ENCODE data around the gene PRDM1.

The PRDM1 gene

DNA sequence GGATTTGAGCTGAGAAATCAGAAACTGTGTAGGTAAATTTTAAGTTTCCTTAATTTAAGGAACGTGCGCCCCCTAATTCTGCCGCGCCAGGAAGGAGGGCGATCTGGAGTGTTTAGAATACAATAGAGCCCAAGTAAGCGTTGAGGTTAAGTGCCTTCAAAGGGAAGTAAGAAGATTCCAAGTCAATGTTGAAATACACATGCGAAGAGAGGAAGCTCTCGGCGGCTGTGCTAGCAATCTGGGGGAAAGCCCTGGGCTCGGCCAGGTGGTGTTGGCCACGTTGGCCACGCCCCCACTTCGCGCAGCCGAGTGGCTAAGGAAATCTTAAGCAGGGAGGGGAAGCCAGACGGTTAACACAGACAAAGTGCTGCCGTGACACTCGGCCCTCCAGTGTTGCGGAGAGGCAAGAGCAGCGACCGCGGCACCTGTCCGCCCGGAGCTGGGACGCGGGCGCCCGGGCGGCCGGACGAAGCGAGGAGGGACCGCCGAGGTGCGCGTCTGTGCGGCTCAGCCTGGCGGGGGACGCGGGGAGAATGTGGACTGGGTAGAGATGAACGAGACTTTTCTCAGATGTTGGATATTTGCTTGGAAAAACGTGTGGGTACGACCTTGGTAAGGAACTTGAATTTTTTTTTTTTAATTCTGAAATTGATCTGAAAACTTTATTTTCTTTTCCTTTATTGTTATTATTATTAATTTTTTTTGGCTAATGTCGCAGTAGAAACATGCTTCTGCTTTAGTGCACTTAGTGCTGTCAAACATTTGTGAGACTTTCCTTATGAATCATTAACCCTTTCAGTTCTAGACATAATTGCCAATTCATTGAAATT lies at the start of gene PRDM1:
TSS of gene PRDM1 (plus strand) at position 353 of the 830 bp plus-strand sequence. CDS start at position 571, 218 bp downstream.
- DNase-seq (ENCODE audit: low read depth) = peak; percentile 41

DNA sequence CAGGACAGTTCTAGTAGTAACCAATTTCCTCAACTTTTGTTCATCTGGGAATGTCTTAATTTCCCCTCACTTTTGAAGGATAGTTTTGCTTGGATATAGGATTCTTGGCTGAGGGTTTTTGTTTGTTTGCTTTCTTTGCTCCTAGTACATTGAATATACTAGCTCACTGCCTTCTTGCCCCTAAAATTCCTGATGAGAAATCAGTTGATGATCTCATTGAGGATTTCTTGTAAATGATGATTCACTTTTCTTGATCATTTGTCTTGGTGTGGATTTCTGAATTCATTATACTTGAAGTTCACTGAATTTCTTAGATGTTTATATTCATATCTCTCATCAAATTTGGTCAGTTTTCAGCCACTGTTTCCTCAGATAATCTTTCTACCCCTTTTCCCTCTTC lies 49.1 kb upstream of the PRDM1 start:
- no peak for DNase-seq (ENCODE audit: low read depth)

DNA sequence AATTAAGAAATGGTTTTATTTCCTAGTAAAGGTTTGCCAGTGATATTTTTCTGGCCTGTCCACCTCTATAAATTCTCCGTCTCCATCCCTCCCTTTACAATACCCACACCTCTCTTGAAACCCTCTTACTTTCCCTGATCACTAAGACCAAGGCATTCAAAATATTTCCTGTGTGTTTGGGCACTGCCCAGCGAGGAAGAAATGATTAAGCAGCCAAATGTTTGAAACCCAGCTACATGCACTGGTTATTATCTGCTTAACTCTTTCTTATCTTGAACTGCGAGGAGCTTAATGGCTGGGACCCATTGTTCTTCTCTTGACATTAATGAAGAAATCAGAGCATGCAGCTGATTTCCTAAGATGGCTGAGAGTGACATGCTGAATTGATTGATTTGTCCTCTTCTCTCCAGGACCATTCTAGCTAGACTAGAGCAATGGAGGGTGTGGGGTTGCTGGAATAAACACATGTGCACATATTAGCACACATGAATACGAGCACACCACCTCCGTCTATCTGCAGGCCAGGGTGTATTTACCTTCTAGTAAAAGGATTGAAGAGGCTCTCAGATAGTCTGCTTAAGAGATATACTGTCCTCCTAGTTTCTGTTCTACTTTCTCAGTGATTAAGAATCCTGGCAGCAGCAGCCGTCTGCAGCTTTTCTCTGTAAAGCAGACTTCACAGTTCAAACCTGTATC lies 46.1 kb upstream of the PRDM1 start:
- no peak for DNase-seq (ENCODE audit: low read depth)

DNA sequence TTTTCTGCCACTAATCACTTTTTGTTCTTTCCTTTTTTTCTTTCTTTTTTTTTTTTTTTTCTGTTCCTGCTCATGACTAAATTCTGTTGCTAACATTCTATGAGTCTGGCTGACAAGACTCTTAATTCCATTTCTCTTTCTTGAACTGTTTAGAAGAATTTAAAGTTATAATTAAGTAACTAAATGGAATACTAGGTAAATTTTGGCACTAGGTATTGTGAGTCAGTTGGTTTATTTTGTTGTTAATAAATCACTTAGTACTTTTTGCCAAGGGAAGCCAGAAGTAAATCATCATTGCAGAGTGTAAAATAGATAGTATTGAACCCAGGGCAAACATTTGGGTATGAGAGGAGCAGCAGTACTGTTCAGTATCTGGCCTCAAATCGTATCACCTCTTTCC lies 42.0 kb upstream of the PRDM1 start:
- no peak for DNase-seq (ENCODE audit: low read depth)

DNA sequence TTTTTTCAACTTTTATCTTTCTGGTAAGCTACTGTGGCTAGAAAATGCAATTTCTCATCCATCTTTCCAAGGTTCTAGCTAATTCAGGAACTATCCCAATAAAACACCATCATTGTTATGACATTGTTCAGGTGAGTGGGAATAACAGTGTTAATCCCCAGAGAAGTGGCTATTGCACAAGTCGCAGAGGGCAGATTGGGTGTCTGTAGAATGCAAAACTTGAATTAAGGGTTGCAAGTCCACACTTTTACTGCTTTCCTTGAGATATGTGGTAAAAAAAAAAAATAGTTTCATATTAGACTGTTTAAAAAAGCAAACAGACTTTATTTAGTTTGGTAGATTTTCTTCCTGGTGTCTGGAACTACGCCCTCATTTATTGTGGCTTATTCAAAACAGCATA lies 41.1 kb upstream of the PRDM1 start:
- DNase-seq (ENCODE audit: low read depth) = no peak

DNA sequence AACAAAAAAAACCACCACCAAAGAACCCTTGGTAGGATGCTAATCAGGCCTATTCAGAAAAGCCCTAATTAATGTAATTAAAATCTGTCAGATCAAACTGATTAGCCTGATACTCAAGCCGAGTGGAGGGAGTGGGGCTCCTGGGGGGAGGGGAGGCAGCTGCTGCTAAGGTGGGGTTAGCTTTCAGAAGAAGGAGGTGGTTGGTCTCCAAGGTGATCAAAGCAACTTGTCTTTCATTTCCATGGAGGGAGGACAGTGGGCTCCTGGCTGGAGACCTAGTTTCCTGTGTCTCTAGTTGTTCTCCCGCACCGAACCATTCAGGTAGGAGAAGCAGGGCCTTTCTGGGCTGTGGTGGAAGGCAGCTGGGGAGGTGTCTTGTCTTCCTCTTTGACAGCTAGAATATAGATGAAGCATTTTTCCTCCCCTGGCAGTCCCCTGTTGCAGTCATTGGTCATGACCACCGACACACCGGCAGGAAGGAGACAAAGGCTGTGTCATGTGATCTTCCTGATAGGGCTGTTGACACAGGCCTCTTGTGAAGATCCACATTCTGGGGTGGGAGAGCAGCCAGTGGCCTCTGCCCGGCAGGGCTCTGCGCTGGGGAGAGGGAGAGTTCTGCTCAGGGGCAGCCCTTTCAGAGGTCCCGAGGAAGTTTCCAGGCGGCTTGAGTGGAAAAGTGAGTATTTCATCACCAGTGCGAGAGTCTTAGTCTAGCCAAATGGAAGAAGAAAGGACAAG lies 39.9 kb upstream of the PRDM1 start:
- DNase-seq (ENCODE audit: low read depth) = no peak

DNA sequence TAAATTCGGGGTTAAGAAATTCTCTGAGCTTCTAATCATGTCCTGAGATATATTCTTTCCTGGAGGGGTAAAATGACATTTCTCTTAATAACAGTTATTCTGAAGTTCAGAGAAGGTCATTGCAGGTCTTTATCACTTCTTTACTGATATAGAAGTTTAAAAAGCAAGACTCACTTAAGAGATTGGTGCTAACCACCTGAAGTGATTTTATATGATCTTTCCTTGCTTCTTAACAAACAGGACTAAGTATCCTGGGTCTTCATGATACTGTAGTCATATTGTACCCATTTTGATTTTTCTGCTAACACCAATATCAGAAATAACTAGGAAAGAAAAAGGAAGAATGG lies 39.3 kb upstream of the PRDM1 start:
- DNase-seq (ENCODE audit: low read depth) = no peak

DNA sequence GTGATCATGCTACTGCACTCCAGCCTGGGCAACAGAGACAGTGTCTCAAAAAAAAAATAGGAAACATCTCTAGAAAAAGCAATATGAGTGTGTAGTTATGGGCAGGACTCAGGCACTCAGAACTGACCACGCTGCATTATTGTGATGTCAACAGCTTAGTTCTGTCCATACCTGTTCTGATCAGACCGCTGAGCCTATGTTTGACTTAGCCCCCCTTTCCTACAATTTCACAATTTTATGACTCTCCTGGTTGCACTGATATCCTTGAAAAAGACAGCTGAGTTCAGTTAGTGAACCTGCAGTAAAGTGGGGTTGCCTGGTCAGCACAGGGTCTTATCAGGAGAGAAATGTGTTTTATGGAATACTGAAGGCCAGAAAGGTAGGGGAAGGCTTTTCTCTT lies 37.8 kb upstream of the PRDM1 start:
- DNase-seq (ENCODE audit: low read depth) = no peak

DNA sequence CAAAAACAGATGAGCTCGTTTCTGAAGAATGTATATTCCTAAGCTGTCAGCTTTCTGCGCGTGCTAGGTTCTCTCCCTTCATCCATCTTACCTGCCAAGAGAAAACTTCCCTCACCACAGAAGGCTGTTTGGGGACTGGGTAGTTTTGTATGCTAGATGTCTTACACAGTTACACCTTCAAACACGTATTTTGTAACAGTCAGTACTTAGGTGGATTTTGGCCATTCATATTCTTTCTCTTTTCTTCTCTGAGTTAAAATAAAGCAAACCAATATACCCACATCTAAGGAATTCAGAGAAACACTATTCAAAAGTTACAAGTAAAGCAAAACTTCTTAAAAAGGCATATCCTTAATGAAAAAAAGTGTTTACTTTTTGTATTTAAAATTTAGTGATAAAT lies 35.6 kb upstream of the PRDM1 start:
- DNase-seq (ENCODE audit: low read depth) = no peak

DNA sequence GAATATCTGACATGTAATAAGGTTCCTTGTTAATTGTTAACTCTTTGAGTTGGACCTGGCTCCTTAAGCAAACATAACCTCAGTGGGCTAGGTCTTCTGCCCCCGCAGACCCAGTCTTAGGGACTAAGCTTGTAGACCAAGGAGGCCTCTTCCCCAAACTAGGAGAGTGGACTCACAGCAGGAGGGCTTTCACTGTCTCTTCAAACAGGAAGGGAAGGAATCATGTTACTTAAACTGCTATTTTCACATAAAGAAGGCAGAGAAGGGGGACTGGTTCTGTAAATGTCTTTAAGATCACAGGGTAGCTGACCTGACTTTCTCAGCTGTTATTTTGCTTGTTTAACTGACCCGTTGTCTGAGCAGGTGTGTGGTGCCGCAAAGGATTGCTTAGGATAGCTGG lies 34.9 kb upstream of the PRDM1 start:
- no peak for DNase-seq (ENCODE audit: low read depth)

DNA sequence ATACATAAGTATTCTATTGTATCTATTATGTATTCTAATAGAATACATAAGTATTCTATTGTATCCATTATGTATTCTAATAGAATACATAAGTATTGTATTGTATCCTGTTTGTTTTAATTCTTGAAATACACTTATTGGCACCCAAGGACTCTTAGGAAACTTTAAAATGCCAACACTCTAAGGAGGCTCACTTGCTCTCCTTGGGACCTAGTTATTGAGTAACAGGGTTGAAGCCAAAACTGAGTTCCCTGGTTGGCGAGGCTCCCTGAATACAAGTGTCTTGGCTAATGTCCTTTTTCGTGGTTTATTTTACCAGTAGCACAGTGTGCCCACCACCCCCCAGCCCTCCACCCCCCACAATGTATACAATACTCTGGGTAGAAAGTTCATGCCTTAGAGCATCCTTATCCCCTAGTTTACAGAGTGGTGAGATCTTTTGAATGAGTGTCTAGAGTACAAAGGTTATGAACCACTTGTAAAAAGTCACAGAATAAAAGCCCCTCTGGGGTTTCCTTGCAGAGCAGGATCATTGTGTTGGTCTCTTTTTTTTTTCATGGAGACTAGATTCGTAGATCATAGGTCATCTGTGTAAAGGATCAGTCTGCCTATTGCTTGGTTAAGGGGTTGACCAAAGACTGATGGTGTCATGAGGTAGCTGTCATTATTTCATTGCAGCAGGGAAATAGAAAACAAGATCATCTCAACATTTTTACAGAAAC lies 32.5 kb upstream of the PRDM1 start:
- DNase-seq (ENCODE audit: low read depth) = no peak

DNA sequence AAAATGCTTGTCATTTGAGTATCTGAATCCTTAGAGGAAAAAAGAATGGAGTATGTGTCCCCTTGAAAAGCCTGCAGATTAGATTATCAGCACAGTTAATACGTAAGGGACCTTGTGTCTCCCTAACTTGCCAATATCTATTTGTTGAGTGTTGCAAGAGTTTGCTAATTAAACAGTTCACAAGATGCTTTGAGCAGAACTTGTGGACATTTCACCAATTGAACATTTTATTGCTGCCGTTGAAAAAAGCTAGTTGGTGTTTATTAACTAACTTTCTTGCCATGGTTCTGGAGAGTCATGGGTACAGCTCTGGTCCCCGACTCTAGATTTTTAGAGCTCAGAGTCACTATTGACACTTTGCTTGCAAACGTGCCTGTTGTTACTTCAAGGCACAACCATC lies 30.6 kb upstream of the PRDM1 start:
- no peak for DNase-seq (ENCODE audit: low read depth)

DNA sequence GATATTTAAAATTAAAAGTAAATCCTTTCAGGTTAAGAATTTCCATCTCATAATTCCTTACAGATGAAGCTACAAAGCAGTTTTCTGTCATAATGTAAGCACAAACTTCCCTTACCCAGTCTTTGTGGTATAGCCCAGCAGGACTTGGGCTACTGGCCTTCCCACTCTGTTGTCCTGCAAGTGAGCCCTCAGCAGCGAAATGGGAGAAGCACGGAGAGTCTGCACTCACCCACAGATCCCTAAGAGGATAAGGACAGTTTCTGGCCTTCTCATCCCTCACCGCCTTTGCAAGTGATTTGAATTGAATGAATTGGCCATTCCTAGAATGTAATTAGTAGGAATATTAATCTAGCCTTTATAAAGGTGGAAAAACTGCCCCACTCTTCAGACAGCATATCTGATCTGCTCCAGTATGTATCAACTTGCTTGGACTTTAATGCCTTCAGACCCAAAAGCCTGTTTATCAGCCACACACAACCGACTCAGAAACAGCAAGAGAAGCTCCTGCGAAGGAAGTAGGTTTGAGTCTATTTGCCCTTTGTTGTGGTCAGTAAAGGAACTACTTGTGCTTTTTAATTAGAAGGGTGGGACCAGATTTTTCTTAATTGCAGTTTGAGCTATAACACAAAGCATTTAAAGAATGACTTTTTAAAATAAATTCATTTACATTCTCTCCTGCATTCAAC lies 29.9 kb upstream of the PRDM1 start:
- no peak for DNase-seq (ENCODE audit: low read depth)

DNA sequence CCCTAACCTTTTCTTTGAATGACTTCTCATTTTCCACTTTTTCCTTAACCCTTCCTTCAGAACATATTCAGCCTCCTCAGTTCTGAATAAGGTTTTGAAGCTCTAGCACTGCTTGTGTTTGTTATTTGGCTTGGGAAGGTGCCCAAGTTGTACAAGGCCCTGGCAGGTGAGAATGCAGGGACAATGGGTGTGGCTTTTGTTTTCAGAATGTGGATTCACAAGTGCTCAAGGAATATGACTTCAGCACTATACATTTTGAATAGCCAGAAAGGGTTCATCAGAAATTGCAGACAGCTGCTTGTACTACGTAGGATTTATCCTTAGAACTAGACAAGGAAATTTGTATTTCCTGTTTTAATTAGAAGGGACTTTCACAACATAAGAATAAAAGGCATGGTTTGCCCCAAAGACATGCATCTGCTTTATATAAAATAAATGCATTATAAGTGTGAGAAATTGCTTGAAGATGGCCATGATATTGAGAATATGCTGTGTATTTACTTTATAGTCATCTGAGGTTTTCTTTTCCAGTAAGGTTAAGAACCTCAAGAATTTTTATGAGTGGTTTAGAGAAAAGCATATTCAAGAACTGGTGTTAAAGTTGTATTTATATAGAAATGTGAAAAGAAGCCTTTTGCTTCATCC lies 29.3 kb upstream of the PRDM1 start:
- no peak for DNase-seq (ENCODE audit: low read depth)

DNA sequence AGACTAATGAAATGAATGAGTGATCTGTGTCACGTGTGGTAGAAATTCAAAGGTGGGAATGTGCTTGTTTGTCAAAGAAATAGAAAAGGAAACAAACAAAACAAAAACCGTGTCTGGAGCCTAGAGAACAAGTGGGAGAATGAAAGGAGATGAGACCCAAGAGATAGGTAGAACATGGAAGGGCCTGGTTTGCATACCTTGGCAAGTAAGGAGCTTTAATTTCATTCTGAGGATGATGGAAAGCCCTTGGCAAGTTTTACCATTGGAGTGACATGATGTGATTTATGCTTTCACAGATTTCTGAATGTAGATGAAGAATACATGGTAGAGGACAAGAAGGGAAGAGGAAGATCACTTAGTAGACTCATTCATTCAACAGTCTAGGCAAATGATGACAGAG lies 26.8 kb upstream of the PRDM1 start:
- DNase-seq (ENCODE audit: low read depth) = no peak

DNA sequence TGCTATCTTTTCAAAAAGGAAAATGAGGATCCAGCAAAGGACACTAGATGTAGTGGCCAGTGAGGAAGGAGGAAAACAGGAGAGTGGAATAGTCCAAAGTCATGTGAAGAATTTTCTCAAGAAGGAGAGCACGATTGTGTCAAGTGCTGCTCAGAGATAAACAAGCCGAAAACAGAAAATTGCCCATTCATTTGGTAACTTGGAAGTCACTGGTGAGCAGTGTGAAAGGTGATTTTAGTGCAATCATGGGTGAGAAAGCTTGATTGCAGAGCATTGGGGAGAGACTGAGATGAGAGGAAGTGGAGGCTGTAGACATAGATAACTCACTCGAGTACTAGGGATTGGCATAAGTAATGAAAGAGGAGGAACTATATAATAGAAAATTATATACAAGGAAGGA lies 26.0 kb upstream of the PRDM1 start:
- no peak for DNase-seq (ENCODE audit: low read depth)

DNA sequence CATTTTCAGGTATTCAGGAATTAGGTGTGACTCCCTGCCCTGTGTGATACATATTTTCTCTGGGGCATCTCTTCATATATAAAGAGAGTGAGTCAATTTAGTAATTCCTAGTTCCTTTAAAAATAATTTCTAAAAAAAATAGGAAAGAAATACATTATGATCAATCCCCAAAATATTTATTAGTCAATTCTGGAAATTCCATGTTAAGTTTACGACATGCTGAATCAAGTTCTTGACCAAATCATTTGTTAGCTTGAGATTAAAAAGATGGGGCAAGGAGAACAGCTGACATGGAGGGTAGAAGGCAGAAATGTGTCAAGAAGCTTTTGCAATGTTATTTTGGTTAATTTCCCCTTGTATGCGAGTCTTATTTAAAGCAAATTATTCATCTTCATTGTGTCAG lies 22.7 kb upstream of the PRDM1 start:
- DNase-seq (ENCODE audit: low read depth) = no peak

DNA sequence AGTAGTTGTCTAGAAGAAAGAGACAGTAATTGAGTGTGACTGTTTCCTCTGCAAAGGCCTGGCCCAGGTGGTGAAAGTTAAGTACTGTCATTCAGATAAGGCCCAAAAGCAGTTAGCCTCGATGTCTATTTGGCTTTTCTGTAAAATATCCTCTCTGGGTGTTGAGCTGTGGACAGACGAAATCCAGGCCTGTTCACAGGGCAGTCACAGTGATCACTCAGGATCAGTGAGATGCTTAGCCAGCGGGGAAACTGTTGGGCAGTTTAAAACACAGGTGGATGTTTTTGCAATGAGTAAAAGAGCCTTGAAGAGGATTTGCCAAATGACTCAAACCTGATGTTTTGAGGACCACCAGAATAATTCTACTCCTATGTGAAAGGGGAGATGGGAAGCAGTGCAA lies 22.0 kb upstream of the PRDM1 start:
- no peak for DNase-seq (ENCODE audit: low read depth)

DNA sequence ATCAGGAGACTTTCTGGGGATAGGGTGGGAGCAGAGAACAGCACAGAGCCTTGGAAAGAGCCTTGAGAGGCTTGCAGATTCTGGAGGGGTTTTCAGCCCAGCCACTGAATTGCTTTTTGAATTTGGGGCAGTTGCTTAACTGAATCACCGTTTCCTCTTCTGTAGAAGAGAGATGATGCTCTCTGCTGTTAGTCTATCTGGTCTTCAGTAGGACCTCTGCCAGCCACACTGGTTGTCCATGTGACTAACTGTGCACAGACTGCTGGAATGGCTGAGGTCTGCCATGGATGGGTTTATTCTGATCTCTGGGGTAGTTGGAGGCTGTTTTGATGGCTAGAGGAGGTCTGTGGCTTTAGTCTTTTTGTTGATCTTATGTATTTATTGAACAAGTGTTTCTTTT lies 21.4 kb upstream of the PRDM1 start:
- no peak for DNase-seq (ENCODE audit: low read depth)

DNA sequence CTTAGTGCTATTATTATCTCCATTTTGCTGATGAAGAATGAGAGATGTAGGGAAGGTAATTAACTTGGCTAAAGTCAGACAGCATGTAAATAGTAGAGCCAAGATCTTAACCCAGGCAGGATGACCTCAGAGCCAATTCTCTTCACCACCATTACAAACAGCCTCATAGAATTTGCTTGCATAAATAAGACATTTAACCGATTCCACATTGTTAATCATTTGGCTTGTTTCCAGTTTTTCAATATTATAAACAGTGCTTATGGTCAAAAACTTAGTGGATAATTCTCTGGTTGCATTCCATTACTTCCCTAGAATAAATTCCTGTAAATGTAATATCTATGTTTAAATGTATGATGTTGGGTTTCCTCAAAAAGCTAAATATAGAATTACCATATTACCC lies 19.1 kb upstream of the PRDM1 start:
- DNase-seq (ENCODE audit: low read depth) = no peak

DNA sequence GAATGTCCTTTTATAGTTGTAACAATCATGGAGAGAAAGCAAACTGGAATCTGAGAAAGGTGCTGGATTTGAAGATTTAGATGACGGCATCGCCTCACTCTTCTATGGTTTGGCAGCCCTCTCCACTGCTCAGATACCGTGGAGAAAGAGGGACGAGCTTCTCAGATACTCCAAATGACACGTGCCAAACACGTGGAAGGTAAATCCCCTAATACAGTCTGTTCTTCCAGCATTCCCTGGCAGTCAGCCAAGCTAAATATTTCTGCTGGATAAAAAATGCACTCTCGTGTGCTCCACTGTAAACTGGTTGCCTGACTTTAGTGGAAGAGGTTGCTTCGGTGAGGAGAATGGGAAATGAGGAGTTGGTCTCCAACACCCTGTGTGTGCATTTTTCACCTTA lies 16.7 kb upstream of the PRDM1 start:
- DNase-seq (ENCODE audit: low read depth) = no peak

All from stimulated activated CD8-positive, alpha-beta memory T cell treated with anti-CD3 and anti-CD28 coated beads, Interleukin-15, amount 100 ng/mL, for 24 hours (primary cell).